HUDEP-2 (cell line): ENCODE results near the gene SRP68.
"Not testable (repeated sequence)": the region's sequence is repeated elsewhere in the genome, so short reads cannot be mapped to it uniquely, and the experiment has no call there.

Source experiments
- DNase-seq, 76 experiments: peaks; one replicate each; lab custom pipeline; 2025; ENCODE audit not compliant: unreplicated experiment in 76 of 76; lab: John Stamatoyannopoulos, UW

SRP68 gene

GRCh38 chr17:76049239-76049638, 23.1 kb downstream of the SRP68 start:
- no peak for DNase-seq

- DNase-seq: no peak
Observed at GRCh38 chr17:76048711-76049110, 23.6 kb downstream of the SRP68 start.

- DNase-seq: no peak
Observed at GRCh38 chr17:76048025-76048605, 24.2 kb downstream of the SRP68 start.

GRCh38 chr17:76046064-76046463, 26.3 kb downstream of the SRP68 start:
- no peak for DNase-seq

- not testable (repeated sequence) for DNase-seq
Observed at GRCh38 chr17:76044475-76045007, 27.8 kb downstream of the SRP68 start.

GRCh38 chr17:76042868-76043267, 29.4 kb downstream of the SRP68 start:
- DNase-seq: not testable (repeated sequence)

GRCh38 chr17:76040376-76040775, 31.9 kb downstream of the SRP68 start:
- DNase-seq: no peak

- no peak for DNase-seq
Observed at GRCh38 chr17:76039121-76039520, 33.2 kb downstream of the SRP68 start.

- no peak for DNase-seq
Observed at GRCh38 chr17:76038050-76038449, 34.3 kb downstream of the SRP68 start.

- DNase-seq: no peak
Observed at GRCh38 chr17:76036497-76037261, 35.6 kb downstream of the SRP68 start.

- peak in 67 of 76 experiments; percentile 3 to 80 (median 60) for DNase-seq
Observed at GRCh38 chr17:76034428-76035350, 37.6 kb downstream of the SRP68 start.

- DNase-seq: no peak
Observed at GRCh38 chr17:76033139-76033538, 39.2 kb downstream of the SRP68 start.

- no peak for DNase-seq
Observed at GRCh38 chr17:76032780-76033108, 39.6 kb downstream of the SRP68 start.

GRCh38 chr17:76032073-76032779, 40.1 kb downstream of the SRP68 start:
- DNase-seq: no peak

- peak in 73 of 76 experiments; percentile 11 to 87 (median 72) for DNase-seq
Observed at GRCh38 chr17:76027159-76027839, 45.0 kb downstream of the SRP68 start, which contains the start of gene EVPL. TSS of gene EVPL (minus strand) at chr17:76027306. CDS start at chr17:76027198, 108 bp downstream.

- no peak for DNase-seq
Observed at GRCh38 chr17:76026714-76027158, 45.6 kb downstream of the SRP68 start.

GRCh38 chr17:76025294-76025693, 47.0 kb downstream of the SRP68 start:
- no peak for DNase-seq

GRCh38 chr17:76024353-76024752, 48.0 kb downstream of the SRP68 start:
- DNase-seq: no peak

GRCh38 chr17:76023900-76024237, 48.4 kb downstream of the SRP68 start:
- DNase-seq: no peak
